ENCODE results near the gene SLC66A2.
"Not testable (repeated sequence)": the region's sequence is repeated elsewhere in the genome, so short reads cannot be mapped to it uniquely, and the experiment has no call there.

Gene SLC66A2

DNA sequence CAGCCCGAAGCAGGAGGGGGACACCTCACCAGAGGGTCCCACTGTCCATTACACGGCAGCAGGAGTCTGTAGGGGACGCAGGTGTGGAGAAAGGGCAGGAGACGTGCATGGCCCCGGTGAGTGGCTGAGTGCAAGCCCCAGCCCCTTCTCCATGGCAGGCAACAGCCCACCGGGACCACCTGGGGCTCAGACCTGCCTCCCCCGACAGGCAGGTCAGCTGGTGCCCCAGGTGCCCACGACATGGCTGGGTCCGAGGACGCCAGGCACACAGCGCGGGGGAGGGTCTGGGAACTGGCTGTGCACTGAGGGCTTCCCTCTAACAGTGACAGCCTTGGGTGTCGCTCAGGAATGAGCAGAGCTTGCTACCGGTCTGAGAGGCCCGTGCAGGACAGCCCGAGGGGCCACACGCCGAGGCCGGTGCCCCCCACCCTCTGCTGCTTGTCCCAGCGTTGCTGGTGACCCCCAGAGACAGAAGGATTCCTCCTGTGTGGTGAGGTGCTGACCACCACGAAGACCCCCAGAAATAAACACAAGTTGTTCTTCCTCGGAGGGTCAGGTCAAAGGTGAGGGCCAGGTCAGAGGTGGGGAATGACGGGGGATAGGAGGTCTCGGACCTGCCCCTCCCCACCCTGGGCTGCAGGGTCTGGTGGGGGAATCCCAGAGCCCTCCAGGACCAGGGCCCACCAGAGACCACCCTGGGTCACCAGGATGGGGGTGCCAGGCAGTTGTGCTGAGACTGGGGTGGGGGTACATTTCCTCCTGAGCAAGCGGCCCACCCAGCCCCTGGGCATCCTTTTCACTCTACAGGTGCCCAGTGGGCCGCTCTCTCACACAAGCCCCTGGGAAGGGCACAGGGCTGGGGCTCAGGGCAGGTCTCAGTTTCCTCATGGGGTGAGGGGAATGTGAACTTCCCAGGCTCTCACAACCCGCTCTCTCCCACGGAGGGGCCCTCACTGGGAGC lies 50.6 kb downstream of the SLC66A2 start:
- no peak for DNase-seq

- no peak for DNase-seq
Measured at GRCh38 chr18:79899609-79900445, 51.6 kb downstream of the SLC66A2 start.

DNA sequence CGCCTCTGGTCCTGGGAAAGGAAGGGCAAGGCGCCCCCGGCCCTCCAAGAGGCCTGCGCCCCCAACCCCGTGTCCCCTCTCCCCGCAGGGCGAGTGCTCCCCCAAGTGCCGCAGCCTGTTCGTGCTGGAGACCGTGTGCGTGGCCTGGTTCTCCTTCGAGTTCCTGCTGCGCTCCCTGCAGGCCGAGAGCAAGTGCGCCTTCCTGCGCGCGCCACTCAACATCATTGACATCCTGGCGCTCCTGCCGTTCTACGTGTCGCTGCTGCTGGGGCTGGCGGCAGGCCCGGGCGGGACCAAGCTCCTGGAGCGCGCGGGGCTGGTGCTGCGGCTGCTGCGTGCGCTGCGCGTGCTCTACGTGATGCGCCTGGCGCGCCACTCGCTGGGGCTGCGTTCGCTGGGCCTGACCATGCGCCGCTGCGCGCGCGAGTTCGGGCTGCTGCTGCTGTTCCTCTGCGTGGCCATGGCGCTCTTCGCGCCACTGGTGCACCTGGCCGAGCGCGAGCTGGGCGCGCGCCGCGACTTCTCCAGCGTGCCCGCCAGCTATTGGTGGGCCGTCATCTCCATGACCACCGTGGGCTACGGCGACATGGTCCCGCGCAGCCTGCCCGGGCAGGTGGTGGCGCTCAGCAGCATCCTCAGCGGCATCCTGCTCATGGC lies 52.4 kb downstream of the SLC66A2 start:
- DNase-seq = no peak

GRCh38 chr18:79897940-79898625 lies 53.4 kb downstream of the SLC66A2 start:
- DNase-seq = no peak

GRCh38 chr18:79896738-79897137 lies 54.7 kb downstream of the SLC66A2 start:
- no peak for DNase-seq

GRCh38 chr18:79890674-79891073 lies 60.8 kb downstream of the SLC66A2 start:
- no peak for DNase-seq

DNA sequence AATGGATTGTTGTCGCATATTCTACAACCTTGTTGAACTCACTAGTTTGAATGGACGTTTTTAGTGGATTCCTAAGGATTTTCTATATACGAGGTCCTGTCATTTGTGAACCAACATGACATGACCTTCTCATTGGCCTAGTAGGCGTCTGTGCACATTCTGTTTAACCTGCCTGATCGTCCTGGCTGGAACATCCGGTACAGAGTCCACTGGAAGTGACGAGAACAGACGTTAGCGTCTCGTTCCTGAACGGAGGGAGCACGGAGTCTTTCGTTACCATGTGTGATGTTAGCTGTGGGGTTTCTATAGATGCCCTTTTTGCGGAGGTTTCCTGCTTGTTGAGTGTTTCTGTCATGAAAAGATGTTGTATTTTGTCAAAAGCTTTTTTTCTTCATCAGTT lies 61.9 kb downstream of the SLC66A2 start:
- no peak for DNase-seq

DNA sequence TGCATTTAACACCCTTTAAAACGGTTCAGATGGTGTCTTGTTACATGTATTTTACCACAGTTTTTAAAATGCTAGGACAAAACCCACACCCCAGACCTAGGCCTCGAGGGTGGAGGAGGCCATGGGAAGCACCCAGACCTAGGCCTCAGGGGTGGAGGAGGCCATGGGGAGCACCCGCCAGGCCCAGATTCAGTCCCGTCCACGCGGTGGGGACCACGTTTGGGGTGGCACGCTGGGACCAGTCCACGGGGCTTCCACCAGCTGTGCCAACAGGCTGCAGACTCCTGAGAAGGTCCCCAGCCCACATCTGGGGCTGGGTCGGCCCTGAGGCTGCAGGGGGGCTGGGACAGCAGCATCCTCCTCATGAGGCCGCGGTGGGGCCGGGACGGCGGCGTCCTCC lies 63.4 kb downstream of the SLC66A2 start:
- no peak for DNase-seq

- no peak for DNase-seq
Measured at GRCh38 chr18:79887181-79888000, 64.1 kb downstream of the SLC66A2 start.

GRCh38 chr18:79884963-79885728 lies 66.3 kb downstream of the SLC66A2 start:
- no peak for DNase-seq

DNA sequence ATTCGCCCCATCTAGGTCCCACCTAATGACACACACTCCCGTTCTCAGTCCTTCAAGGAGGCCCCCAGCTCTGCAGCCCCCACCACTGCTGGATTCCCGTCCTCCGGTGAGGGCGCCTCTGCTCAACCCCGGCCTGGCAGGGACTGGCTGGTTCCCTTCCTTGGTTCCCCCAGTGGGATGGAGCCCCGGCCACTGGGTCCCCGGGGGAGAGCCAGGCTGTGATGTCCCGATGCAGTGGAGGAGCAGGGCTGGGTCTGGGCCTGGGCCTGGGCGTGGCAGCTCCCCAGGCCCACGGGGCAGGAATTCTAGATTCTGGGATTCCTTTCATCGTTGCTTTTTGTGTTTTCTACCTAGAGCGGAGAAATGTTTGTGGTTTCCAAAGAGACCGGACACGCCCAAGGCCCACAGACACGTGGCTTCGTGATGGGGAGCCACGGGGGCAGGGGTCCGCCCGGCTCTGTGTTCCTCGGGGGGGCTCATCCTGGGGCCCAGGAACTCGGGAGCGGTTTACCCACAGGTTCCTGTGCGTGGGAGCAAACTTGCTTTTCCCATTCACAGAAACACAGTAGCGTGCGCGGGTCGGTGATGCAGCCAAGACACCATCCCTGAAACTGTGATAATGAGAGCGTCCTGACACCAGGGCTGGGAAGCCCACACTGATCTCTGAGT lies 67.0 kb downstream of the SLC66A2 start:
- DNase-seq = no peak

DNA sequence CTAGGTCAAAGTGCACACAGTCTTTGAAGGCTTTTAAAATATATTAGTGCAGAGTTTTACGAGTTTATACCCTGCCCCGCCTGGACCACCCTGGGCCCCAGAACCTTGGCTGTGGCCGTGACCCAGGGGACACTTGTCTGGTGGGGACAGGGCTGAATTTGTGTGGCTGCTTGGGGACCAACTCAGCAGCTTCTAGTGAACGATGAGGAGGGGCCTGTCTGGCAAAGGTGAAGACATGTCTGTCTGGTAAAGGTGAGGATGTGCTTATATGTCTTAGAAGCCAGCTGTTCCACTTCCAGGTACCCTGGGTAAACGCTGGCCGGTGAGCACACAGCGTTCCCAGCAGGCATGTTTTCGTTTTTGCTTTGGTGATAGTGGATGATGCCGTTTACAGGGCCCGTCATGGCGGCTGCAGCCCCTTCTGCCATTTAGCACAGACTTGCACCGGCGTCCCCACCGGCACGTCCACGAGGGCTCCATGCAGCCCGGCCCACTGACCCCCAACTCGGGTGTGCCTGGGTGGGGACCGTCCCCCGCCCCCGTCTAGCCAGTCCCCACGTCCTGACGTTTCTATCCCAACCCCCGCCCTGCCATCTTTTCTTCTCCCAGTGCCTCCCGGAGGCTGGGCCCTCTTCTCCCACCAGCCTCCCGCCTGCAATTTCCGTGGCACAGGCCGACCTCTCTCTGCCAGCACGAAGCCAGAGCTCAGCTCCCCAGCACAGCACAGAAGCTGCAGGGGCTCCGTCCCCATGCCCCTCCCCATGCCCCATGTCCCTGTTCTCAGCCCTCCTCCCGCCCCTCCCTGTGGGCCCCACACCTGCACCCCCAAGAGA lies 67.8 kb downstream of the SLC66A2 start:
- no peak for DNase-seq

DNA sequence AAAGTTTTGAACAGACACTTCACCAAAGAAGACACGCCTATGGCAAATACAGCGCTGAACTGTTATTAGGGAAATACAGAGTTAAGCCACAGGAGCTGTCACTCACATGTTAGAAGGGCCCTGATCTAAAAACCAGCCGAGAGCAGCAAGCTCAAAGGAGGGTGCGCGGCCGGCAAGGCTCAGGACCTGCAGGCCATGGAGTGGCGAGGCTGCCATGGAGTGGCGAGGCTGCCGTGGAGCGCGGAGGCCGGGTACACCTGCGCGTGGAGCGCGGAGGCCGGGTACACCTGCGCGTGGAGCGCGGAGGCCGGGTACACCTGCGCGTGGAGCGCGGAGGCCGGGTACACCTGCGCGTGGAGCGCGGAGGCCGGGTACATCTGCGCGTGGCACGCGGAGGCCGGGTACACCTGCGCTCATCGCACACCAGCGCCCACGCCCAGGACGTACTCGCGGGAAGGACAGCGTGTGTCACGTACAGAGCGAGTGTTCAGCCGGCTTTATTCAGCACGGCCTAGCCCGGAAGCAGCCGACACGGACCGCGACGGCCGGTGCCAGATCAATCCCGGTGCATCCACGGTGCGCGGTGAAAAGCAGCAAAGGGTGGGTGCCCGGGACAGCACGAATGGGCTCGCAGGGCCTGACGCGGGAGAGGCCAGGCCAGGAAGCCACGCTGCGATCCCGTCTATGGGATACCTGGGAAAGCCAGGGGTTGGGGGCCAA lies 68.8 kb downstream of the SLC66A2 start:
- no peak for DNase-seq

GRCh38 chr18:79881695-79882094 lies 69.8 kb downstream of the SLC66A2 start:
- no peak for DNase-seq

DNA sequence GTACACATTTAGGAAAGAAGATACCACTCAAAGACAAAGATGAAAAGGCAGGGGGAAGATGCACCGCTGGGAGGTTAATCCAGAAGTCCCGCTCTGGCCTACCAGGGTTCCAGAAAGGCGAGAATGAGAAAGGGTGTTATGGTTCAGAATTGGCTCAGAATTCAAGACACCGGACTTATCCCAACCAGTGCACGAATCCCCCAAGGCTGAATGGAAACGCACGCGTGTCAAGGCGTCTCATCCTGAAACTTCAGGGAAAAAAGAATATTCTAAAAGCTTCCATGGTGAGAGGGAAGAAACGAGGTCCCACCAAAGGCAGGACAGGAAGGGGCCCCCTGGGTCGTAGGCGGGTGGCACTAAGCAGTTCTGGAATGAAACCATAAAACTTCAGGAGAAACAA lies 71.9 kb downstream of the SLC66A2 start:
- DNase-seq = no peak

DNA sequence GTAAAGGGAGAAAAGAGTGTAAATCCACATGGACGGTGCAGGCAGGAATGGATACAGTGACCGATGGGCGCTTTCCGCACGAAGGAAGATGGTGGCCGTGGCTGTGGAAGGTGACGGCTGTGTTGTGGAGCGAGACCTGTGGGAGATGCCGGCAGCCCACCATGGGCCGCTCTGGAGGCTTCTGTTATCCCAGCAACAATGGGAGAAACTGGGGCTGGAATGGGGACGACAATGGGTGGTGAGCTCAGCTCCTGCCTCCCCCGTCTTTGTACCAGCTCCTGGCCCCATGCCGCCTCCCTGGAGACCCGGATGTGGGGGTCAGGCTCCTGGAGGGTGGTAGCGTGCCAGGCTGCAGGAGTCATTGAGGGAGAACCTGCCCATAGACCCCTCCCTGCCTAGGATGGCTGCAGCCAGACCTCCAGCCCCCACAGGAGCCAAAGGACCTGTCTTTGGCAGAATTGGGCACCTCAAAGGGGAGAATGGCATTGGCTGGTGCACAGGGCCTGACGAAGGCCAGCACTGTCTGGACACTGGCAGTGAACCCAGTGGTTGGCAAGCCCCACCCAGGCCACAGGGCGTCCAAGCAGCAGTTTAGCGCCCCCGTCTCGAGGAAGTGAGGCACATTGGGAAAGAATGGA lies 72.6 kb downstream of the SLC66A2 start:
- no peak for DNase-seq

DNA sequence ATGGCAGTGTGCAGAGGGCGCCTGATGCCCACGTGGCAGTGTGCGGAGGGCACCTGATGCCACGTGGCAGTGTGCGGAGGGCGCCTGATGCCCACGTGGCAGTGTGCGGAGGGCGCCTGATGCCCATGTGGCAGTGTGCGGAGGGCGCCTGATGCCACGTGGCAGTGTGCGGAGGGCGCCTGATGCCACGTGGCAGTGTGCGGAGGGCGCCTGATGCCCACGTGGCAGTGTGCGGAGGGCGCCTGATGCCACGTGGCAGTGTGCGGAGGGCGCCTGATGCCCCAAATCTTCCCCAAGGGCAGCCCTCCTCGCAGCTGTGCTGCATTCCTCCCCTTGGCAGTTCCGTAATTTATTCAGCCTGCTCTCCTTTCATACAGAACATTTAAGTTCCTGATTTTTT lies 73.2 kb downstream of the SLC66A2 start:
- DNase-seq = not testable (repeated sequence)
